ENCODE results near the gene DBNL. TPM values are rescaled to one million over a fixed set of nuclear protein-coding genes. Genes with fewer than 3 reads are reported as not detected.

The DBNL gene
- total RNA-seq, 6 donors from 2014 or later: 81.8 to 169 (median 130) TPM

DNA sequence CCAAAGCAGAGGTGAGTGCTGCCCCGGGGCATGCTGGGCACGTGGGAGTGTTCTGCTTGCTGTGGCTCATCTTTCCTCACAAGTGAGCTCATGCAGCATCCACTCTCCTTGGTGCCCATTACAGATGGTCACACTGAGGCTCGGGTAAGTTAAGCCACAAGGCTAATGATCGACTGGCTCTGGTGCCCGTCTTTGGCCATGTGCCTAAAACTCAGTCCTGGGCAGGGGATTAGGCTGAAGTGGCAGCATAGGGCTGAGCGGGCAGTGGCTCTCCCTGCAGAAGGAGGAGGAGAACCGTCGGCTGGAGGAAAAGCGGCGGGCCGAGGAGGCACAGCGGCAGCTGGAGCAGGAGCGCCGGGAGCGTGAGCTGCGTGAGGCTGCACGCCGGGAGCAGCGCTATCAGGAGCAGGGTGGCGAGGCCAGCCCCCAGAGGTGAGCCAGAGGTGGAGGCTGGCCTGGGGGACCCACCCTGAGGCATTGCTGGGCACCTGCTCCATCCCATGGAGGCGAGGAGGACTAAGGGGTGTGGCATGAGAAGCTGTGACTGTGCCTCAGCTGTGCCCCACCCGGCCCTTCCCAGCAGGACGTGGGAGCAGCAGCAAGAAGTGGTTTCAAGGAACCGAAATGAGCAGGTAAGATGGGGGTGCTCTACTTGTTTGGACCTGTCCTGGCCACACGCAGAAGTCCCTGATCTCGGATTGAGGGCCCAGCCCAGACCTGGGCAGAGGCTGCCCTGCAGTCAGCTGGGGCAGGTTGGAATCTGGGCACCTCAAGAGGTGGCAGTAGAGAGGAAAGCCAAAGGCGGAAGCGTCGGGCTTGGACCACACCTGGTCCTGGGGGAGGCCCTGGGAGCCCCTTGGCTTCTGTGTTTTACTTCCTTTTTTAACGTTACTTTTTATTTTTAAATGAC is 13.6 kb downstream of the DBNL start:
- H3K4me1 ChIP-seq: no peaks in the 10 kb centered on the region
- no peak overlapping the region for H3K27ac ChIP-seq
- peak; percentile 19 to 66 for DNase-seq
- H3K4me3 ChIP-seq: no peak overlapping the region
- 92% methylated on average over 23 to 30 of the region's 30 CpGs for WGBS, 2 donors
- TF ChIP-seq, protein P1, sequence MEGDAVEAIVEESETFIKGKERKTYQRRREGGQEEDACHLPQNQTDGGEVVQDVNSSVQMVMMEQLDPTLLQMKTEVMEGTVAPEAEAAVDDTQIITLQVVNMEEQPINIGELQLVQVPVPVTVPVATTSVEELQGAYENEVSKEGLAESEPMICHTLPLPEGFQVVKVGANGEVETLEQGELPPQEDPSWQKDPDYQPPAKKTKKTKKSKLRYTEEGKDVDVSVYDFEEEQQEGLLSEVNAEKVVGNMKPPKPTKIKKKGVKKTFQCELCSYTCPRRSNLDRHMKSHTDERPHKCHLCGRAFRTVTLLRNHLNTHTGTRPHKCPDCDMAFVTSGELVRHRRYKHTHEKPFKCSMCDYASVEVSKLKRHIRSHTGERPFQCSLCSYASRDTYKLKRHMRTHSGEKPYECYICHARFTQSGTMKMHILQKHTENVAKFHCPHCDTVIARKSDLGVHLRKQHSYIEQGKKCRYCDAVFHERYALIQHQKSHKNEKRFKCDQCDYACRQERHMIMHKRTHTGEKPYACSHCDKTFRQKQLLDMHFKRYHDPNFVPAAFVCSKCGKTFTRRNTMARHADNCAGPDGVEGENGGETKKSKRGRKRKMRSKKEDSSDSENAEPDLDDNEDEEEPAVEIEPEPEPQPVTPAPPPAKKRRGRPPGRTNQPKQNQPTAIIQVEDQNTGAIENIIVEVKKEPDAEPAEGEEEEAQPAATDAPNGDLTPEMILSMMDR (IDR thresholded peaks at IDR 0.05): no peak
- TF ChIP-seq EP300 (IDR thresholded peaks at IDR 0.05) (no peak), POLR2A (IDR thresholded peaks at IDR 0.05) (no peak), POLR2AphosphoS5 (IDR thresholded peaks at IDR 0.05) (no peak)
- peaks cover 44 to 93% (median 82%) of the 10 kb centered on the region in 4 donors for H3K36me3 ChIP-seq
- ATAC-seq (ENCODE audit: low FRiP score in 2 of 2): no peak
- no peaks in the 10 kb centered on the region for H3K9me3 ChIP-seq
- no peaks in the 10 kb centered on the region for H3K27me3 ChIP-seq

DNA sequence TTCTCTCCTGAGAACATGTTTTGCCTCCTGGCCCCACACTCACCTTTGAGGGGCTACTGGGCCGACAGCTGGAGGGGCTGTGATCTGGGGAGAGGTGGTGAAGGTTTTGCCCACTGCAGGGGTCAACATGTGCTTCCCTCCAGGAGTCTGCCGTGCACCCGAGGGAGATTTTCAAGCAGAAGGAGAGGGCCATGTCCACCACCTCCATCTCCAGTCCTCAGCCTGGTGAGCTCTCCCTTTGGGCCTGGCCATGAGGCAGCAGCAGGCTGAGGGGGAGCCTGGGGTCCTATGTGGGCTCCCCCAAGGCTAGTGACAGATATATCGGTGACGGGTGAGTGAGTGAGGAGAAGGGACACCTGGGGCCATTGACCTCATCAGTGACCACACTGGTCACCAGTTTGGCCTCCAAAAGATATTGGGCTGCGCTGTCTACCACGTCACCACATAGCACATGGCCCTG is 14.3 kb downstream of the DBNL start:
- no peak overlapping the region for H3K27ac ChIP-seq
- DNase-seq: peak in 1 of 2 donors; percentile 16
- TF ChIP-seq EP300 (IDR thresholded peaks at IDR 0.05) (no peak), POLR2AphosphoS5 (IDR thresholded peaks at IDR 0.05) (no peak), POLR2A (IDR thresholded peaks at IDR 0.05) (no peak)
- TF ChIP-seq, protein P1 (IDR thresholded peaks at IDR 0.05): no peak
- no peak for ATAC-seq (ENCODE audit: low FRiP score in 2 of 2)
- H3K4me1 ChIP-seq: peaks cover 0 to 2% (median under 1%) of the 10 kb centered on the region in 4 donors
- H3K27me3 ChIP-seq: no peaks in the 10 kb centered on the region
- 93 to 95% methylated on average over 6 to 7 of the region's 7 CpGs for WGBS, 2 donors
- H3K9me3 ChIP-seq: no peaks in the 10 kb centered on the region
- H3K4me3 ChIP-seq: no peak overlapping the region
- peaks cover 44 to 90% (median 75%) of the 10 kb centered on the region in 4 donors for H3K36me3 ChIP-seq

DNA sequence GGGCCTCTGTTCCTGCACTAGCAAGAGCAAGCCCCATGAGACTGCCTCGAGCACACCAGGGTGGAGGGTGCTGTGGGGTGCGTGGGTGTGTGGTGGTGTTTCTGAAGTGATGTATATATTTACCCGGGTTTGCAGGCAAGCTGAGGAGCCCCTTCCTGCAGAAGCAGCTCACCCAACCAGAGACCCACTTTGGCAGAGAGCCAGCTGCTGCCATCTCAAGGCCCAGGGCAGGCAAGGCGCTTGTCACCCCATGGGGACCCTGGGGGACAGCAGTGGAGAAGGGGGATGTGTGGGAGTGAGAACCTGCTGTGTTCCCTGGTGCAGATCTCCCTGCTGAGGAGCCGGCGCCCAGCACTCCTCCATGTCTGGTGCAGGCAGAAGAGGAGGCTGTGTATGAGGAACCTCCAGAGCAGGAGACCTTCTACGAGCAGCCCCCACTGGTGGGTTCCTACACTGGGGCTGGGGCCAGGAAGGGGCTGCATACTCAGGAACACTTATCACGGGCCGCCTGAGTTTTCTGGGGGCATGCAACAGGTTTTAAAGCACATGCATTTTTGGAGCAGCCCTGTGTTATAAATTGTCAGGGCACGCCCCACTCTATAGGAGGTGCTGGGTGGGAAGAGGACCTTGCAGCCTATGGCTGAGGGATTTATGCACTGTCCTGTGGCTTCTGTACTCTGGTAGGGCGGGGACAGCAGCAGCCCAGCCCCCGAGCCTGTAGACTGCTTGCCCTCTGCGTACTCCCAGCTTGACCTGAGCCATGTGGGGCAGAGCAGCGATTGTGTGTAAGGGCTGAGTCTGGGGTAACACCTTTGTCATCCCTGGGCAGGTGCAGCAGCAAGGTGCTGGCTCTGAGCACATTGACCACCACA is 15.0 kb downstream of the DBNL start:
- Histone ChIP-seq H3K4me1 (peaks cover 0 to 8% (median 5%) of the 10 kb centered on the region in 4 donors), H3K27me3 (no peaks in the 10 kb centered on the region), H3K9me3 (no peaks in the 10 kb centered on the region), H3K36me3 (peaks cover 44 to 83% (median 69%) of the 10 kb centered on the region in 4 donors), H3K27ac (no peak overlapping the region), H3K4me3 (no peak overlapping the region)
- TF ChIP-seq POLR2AphosphoS5 (IDR thresholded peaks at IDR 0.05): no peak
- no peak for TF ChIP-seq EP300 (IDR thresholded peaks at IDR 0.05)
- no peak for TF ChIP-seq POLR2A (IDR thresholded peaks at IDR 0.05)
- TF ChIP-seq, protein P1 (IDR thresholded peaks at IDR 0.05): no peak
- DNase-seq (peak in 1 of 2 donors; percentile 18), ATAC-seq (ENCODE audit: low FRiP score in 2 of 2) (no peak)
- 89 to 94% methylated on average over 4 to 14 of the region's 14 CpGs for WGBS, 2 donors

DNA sequence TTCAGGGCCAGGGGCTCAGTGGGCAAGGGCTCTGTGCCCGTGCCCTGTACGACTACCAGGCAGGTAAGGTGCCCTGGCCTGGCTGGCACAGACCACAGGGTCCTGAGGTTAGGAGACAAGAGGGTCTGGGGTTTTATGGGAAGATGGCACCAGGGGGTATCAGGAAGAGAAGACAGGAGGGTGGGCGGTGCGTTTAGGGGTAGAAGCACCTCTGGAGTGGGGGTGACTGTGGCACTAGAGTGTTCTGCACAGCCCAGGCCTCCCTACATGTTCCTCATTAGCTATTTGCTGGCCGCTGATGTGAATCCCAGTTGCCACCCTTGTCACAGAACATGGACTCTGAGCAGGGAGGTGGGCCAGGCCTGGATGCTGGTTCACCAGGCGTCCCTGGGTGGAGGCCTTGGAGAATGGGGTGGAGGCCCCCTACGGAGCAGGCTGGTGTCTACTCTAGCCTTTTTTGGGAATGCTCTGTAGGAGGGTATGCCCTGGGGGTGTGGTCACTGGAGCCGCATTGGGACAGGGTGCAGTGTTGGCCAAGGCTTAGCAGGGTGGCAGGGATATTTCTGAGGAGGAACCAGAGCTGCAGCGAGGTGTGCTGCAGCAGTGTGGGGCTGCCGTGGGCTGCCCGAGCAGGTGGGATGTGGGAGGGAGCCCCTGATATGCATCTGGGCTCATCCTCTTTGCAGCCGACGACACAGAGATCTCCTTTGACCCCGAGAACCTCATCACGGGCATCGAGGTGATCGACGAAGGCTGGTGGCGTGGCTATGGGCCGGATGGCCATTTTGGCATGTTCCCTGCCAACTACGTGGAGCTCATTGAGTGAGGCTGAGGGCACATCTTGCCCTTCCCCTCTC is 15.8 kb downstream of the DBNL start:
- no peak overlapping the region for H3K4me3 ChIP-seq
- ATAC-seq (ENCODE audit: low FRiP score in 2 of 2) (no peak), DNase-seq (peak in 1 of 2 donors; percentile 15)
- TF ChIP-seq, protein P1 (IDR thresholded peaks at IDR 0.05): no peak
- TF ChIP-seq POLR2AphosphoS5 (IDR thresholded peaks at IDR 0.05): no peak
- no peak for TF ChIP-seq EP300 (IDR thresholded peaks at IDR 0.05)
- no peak for TF ChIP-seq POLR2A (IDR thresholded peaks at IDR 0.05)
- no peaks in the 10 kb centered on the region for H3K9me3 ChIP-seq
- no peak overlapping the region for H3K27ac ChIP-seq
- H3K27me3 ChIP-seq: no peaks in the 10 kb centered on the region
- peaks cover 44 to 74% (median 62%) of the 10 kb centered on the region in 4 donors for H3K36me3 ChIP-seq
- H3K4me1 ChIP-seq: peaks cover 6 to 17% (median 14%) of the 10 kb centered on the region in 4 donors
- 94 to 95% methylated on average over 12 to 21 of the region's 21 CpGs for WGBS, 2 donors

Measured in upper lobe of left lung (tissue), 6 donors.